ENCODE measurements around the gene HOXB9.

DNA sequence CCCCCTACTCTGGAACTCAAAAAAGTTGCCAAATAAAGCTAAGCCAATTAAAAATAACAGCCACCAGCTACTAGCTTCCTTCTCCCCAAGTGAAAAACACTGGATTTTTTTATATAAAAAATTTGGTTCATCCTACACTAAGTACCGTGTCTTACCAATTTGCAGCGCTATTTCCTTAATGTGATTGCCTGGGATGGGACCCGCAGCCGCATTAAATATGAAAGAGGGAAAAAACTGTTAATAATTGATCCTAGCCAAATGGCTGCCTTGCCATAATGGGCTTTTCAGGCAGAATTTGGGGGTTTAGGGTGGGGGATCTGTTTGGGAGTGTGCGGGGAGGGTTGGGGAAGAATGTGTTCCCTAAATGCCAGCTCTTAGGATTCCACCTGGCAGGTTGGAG, 2.0 kb downstream of the HOXB9 start:
- no peak for TF ChIP-seq CTCF (IDR thresholded peaks at IDR 0.05)
- TF ChIP-seq POLR2A (IDR thresholded peaks at IDR 0.05) = no peak
- no peak for TF ChIP-seq EP300 (IDR thresholded peaks at IDR 0.05)
- TF ChIP-seq POLR2AphosphoS5 (IDR thresholded peaks at IDR 0.05) = no peak
